Suprapubic skin (tissue), 3 donors: ENCODE results near the gene TARM1.

Experiments used
- CTCF ChIP-seq, 2 donors: fragments of 200-600 bp in 1 of 2; fragments of 450-650 bp in 1 of 2; sonication (generic) in 1 of 2; IDR thresholded peaks; one replicate each; pipeline ENCODE4 v1.5.1; 2016 to 2019; ENCODE audit warnings: antibody characterized with exemption in 2 of 2, mild to moderate bottlenecking in 1 of 2, moderate library complexity in 1 of 2
- EP300 ChIP-seq: sonication (generic); formaldehyde crosslinking; IDR thresholded peaks from one replicate; pipeline ENCODE4 v1.6.1; 2017; ENCODE audit warnings: antibody characterized with exemption

GRCh38 chr19:54128796-54129616, 47.8 kb upstream of the TARM1 start:
- TF ChIP-seq CTCF (IDR thresholded peaks at IDR 0.05) (no peak), EP300 (no peak)
